CD4-positive, alpha-beta T cell (primary cell): ENCODE results near the gene HDC. TPM values are rescaled to one million over a fixed set of nuclear protein-coding genes. Genes with fewer than 3 reads are reported as not detected.

Source experiments
- ATAC-seq: fragments of 200-7000 bp; cut with Tn5 transposase; one replicate; pipeline ENCODE4 v1.10.0; 2022; ENCODE audit warnings: mild to moderate bottlenecking; ENCODE audit not compliant: poor library complexity
- CTCF ChIA-PET: fragments of 350-600 bp; sonication (Branson Sonifier 250); formaldehyde crosslinking; loops from one replicate; lab custom pipeline; 2021; ENCODE audit warnings: antibody characterized with exemption, inconsistent platforms; lab: Charles Lee
- POLR2A ChIA-PET: fragments of 350-600 bp; sonication (Branson Sonifier 250); formaldehyde crosslinking; loops from one replicate; lab custom pipeline; 2021; ENCODE audit warnings: antibody characterized with exemption, inconsistent platforms; lab: Charles Lee
- DNase-seq, 14 experiments: peaks; one replicate each; pipeline ENCODE4 v3.0.0-alpha.2; 2013 to 2020; ENCODE audit warnings: mixed read lengths in 2 of 14
- H3K27ac ChIP-seq, 2 donors: one replicate each; pipeline versions ENCODE4 v1.5.1 to v1.7.0; 2013; ENCODE audit warnings: low read length in 2 of 2, low read depth in 1 of 2, mild to moderate bottlenecking in 1 of 2
- H3K27me3 ChIP-seq, 2 experiments: 1 replicate in 1 of 2; 2 replicates in 1 of 2; pipeline versions ENCODE4 v1.6.1 to v1.7.0; 2013; ENCODE audit warnings: low read length in 2 of 2, control low read depth in 1 of 2, mild to moderate bottlenecking in 1 of 2, moderate library complexity in 1 of 2; ENCODE audit not compliant: insufficient read depth in 2 of 2, control insufficient read depth in 1 of 2
- H3K36me3 ChIP-seq: one replicate; pipeline ENCODE4 v1.6.1; 2013; ENCODE audit warnings: low read length, control low read depth; ENCODE audit not compliant: insufficient read depth
- H3K4me1 ChIP-seq: one replicate; pipeline ENCODE4 v1.6.1; 2013; ENCODE audit warnings: low read length, control low read depth; ENCODE audit not compliant: insufficient read depth
- H3K4me3 ChIP-seq: one replicate; pipeline ENCODE4 v1.5.1; 2013; ENCODE audit warnings: mild to moderate bottlenecking, low read length, moderate library complexity
- H3K9me3 ChIP-seq, 2 experiments: 1 replicate in 1 of 2; 2 replicates in 1 of 2; pipeline versions ENCODE4 v1.6.1 to v1.7.0; 2013; ENCODE audit warnings: low read length in 2 of 2, mild to moderate bottlenecking in 2 of 2, control low read depth in 1 of 2, moderate library complexity in 1 of 2; ENCODE audit not compliant: control insufficient read depth in 1 of 2, insufficient read depth in 1 of 2
- H3K27ac Mint-ChIP-seq: one replicate; pipeline ENCODE4 v1.8.0; 2020; ENCODE audit warnings: mixed read lengths
- H3K27me3 Mint-ChIP-seq: one replicate; pipeline ENCODE4 v1.8.0; 2021; ENCODE audit warnings: mixed read lengths
- H3K36me3 Mint-ChIP-seq: one replicate; pipeline ENCODE4 v1.8.0; 2021; ENCODE audit warnings: low read depth, mixed read lengths
- H3K4me1 Mint-ChIP-seq: one replicate; pipeline ENCODE4 v1.8.0; 2021; ENCODE audit warnings: low read depth, mixed read lengths
- H3K4me3 Mint-ChIP-seq: one replicate; pipeline ENCODE4 v1.8.0; 2020; ENCODE audit warnings: mild to moderate bottlenecking, mixed read lengths
- H3K9me3 Mint-ChIP-seq: one replicate; pipeline ENCODE4 v1.8.0; 2020; ENCODE audit warnings: mixed read lengths
- intact Hi-C, 2 experiments: fragments of 100-400 bp; cut with DNase I in 1 of 2; cut with micrococcal nuclease in 1 of 2; formaldehyde crosslinking; loops; one replicate each; pipeline versions ENCODE4 v1.15.1 to v1.9.0; 2023 to 2025; cut with DNase I, micrococcal nuclease
- total RNA-seq, 174 experiments: library from RNA in 2 of 174; stranded (reverse) in 2 of 174; gene quantifications; one replicate each; pipeline ENCODE4 v1.2.3 and lab custom pipeline; 2021 to 2026
- TF ChIP-seq, protein P1 (sequence below): fragments of 200-600 bp; IDR thresholded peaks from one replicate; pipeline ENCODE4 v1.8.0; 2022; ENCODE audit warnings: antibody characterized with exemption, mild to moderate bottlenecking

The HDC gene
- total RNA-seq, 2 experiments from 2014 or later: 0.08 TPM; not detected in 1

DNA sequence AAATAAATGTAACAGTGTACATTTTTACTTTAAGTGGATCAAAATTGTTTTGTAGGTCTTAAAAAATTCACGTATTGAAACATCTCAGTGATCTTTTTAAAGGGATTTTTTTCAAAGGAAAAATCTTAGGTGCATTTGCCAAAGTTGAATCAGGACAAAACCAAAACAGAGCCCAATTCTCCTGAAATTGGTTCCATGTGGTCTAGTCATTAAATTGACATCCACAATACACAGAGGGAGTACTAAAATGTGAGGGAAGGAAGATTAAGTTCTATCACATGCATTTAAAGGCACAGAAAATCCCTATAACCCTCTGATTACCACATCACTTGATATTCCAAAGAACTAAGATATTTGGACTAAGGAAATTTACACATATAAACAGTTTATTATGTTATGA, 39.3 kb upstream of the HDC start:
- no peak overlapping the region for H3K27ac Mint-ChIP-seq
- peaks cover 87% of the 10 kb centered on the region for H3K36me3 Mint-ChIP-seq
- peaks cover 31% of the 10 kb centered on the region for H3K36me3 ChIP-seq
- no peaks in the 10 kb centered on the region for H3K4me1 Mint-ChIP-seq
- CTCF ChIA-PET: no interaction called here
- DNase-seq: no peak
- ATAC-seq: no peak
- H3K4me3 Mint-ChIP-seq: no peak overlapping the region
- peaks cover 5% of the 10 kb centered on the region for H3K9me3 Mint-ChIP-seq
- H3K4me1 ChIP-seq: no peaks in the 10 kb centered on the region
- intact Hi-C loops: no loop called here
- H3K4me3 ChIP-seq: no peak overlapping the region
- POLR2A ChIA-PET: no interaction called here
- no peak overlapping the region for H3K27ac ChIP-seq
- H3K9me3 ChIP-seq: peaks cover 3 to 5% of the 10 kb centered on the region in 2 experiments
- H3K27me3 ChIP-seq: no peaks in the 10 kb centered on the region
- TF ChIP-seq, protein P1, sequence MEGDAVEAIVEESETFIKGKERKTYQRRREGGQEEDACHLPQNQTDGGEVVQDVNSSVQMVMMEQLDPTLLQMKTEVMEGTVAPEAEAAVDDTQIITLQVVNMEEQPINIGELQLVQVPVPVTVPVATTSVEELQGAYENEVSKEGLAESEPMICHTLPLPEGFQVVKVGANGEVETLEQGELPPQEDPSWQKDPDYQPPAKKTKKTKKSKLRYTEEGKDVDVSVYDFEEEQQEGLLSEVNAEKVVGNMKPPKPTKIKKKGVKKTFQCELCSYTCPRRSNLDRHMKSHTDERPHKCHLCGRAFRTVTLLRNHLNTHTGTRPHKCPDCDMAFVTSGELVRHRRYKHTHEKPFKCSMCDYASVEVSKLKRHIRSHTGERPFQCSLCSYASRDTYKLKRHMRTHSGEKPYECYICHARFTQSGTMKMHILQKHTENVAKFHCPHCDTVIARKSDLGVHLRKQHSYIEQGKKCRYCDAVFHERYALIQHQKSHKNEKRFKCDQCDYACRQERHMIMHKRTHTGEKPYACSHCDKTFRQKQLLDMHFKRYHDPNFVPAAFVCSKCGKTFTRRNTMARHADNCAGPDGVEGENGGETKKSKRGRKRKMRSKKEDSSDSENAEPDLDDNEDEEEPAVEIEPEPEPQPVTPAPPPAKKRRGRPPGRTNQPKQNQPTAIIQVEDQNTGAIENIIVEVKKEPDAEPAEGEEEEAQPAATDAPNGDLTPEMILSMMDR: no peak
- no peaks in the 10 kb centered on the region for H3K27me3 Mint-ChIP-seq

- no peak for ATAC-seq
- CTCF ChIA-PET: interaction anchor here (1.0 kb wide), 1 partner anchor 25 kb away, joined by 5 read pairs; no protein-coding TSS in a partner anchor
- DNase-seq: no peak
- H3K4me3 Mint-ChIP-seq: no peak overlapping the region
- POLR2A ChIA-PET: no interaction called here
- peaks cover 86% of the 10 kb centered on the region for H3K36me3 Mint-ChIP-seq
- TF ChIP-seq, protein P1: no peak
- H3K27me3 Mint-ChIP-seq: no peaks in the 10 kb centered on the region
- intact Hi-C loops: no loop called here
- Histone ChIP-seq H3K4me3 (no peak overlapping the region), H3K9me3 (no peaks in the 10 kb centered on the region), H3K36me3 (peaks cover 33% of the 10 kb centered on the region), H3K4me1 (no peaks in the 10 kb centered on the region), H3K27me3 (no peaks in the 10 kb centered on the region), H3K27ac (no peak overlapping the region)
- no peaks in the 10 kb centered on the region for H3K9me3 Mint-ChIP-seq
- H3K4me1 Mint-ChIP-seq: no peaks in the 10 kb centered on the region
- H3K27ac Mint-ChIP-seq: no peak overlapping the region
Measured at GRCh38 chr15:50302581-50302980, 37.1 kb upstream of the HDC start.

GRCh38 chr15:50298340-50298739, 32.8 kb upstream of the HDC start:
- no peak overlapping the region for H3K27ac Mint-ChIP-seq
- no peak overlapping the region for H3K4me3 Mint-ChIP-seq
- no peaks in the 10 kb centered on the region for H3K9me3 Mint-ChIP-seq
- Histone ChIP-seq H3K4me1 (no peaks in the 10 kb centered on the region), H3K36me3 (peaks cover 42% of the 10 kb centered on the region), H3K4me3 (no peak overlapping the region), H3K9me3 (no peaks in the 10 kb centered on the region), H3K27ac (no peak overlapping the region), H3K27me3 (no peaks in the 10 kb centered on the region)
- DNase-seq: no peak
- no peak for ATAC-seq
- ChIA-PET POLR2A (no interaction called here), CTCF (no interaction called here)
- no peaks in the 10 kb centered on the region for H3K27me3 Mint-ChIP-seq
- H3K36me3 Mint-ChIP-seq: peaks cover 76% of the 10 kb centered on the region
- intact Hi-C loops: no loop called here
- TF ChIP-seq, protein P1: no peak
- no peaks in the 10 kb centered on the region for H3K4me1 Mint-ChIP-seq
